ENCODE measurements around the gene KRTAP6-2. TPM values are rescaled to one million over a fixed set of nuclear protein-coding genes. Genes with fewer than 3 reads are reported as not detected.

The KRTAP6-2 gene
- total RNA-seq, 6 donors from 2014 or later, result not detected

- H3K4me3 ChIP-seq, result no peak overlapping the region
- no peaks in the 10 kb centered on the region for H3K36me3 ChIP-seq
- TF ChIP-seq, protein P1, sequence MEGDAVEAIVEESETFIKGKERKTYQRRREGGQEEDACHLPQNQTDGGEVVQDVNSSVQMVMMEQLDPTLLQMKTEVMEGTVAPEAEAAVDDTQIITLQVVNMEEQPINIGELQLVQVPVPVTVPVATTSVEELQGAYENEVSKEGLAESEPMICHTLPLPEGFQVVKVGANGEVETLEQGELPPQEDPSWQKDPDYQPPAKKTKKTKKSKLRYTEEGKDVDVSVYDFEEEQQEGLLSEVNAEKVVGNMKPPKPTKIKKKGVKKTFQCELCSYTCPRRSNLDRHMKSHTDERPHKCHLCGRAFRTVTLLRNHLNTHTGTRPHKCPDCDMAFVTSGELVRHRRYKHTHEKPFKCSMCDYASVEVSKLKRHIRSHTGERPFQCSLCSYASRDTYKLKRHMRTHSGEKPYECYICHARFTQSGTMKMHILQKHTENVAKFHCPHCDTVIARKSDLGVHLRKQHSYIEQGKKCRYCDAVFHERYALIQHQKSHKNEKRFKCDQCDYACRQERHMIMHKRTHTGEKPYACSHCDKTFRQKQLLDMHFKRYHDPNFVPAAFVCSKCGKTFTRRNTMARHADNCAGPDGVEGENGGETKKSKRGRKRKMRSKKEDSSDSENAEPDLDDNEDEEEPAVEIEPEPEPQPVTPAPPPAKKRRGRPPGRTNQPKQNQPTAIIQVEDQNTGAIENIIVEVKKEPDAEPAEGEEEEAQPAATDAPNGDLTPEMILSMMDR (IDR thresholded peaks at IDR 0.05), result no peak
- TF ChIP-seq EP300 (IDR thresholded peaks at IDR 0.05), result no peak
- ATAC-seq (ENCODE audit: low FRiP score in 2 of 2) (no peak), DNase-seq (no peak)
- H3K27me3 ChIP-seq, result no peaks in the 10 kb centered on the region
- no peaks in the 10 kb centered on the region for H3K4me1 ChIP-seq
- no peak overlapping the region for H3K27ac ChIP-seq
- H3K9me3 ChIP-seq, result no peaks in the 10 kb centered on the region
- WGBS, 2 donors, result 93 to 100% methylated on average over 2 of the region's 2 CpGs
Observed at GRCh38 chr21:30605968-30606367, 7.3 kb upstream of the KRTAP6-2 start.

GRCh38 chr21:30600787-30601186 lies 2.1 kb upstream of the KRTAP6-2 start, which contains the start of gene KRTAP22-1:
TSS of gene KRTAP22-1 (plus strand) at chr21:30601087.
- H3K4me3 ChIP-seq, result no peak within 1 kb of the TSS
- H3K36me3 ChIP-seq, result no peaks in the 10 kb centered on the region
- no peak within 1 kb of the TSS for H3K27ac ChIP-seq
- WGBS, 2 donors, result 0 to 95% methylated on average over 1 of the region's 1 CpG
- no peak for TF ChIP-seq POLR2AphosphoS5 (IDR thresholded peaks at IDR 0.05)
- TF ChIP-seq POLR2A (IDR thresholded peaks at IDR 0.05), result no peak
- TF ChIP-seq EP300 (IDR thresholded peaks at IDR 0.05), result no peak
- TF ChIP-seq, protein P1 (IDR thresholded peaks at IDR 0.05), result no peak
- no peaks in the 10 kb centered on the region for H3K4me1 ChIP-seq
- no peaks in the 10 kb centered on the region for H3K27me3 ChIP-seq
- no peak for ATAC-seq (ENCODE audit: low FRiP score in 2 of 2)
- H3K9me3 ChIP-seq, result no peaks in the 10 kb centered on the region
- no peak for DNase-seq

GRCh38 chr21:30592140-30592539 lies 6.6 kb downstream of the KRTAP6-2 start, which contains the start of gene KRTAP6-3:
TSS of gene KRTAP6-3 (plus strand) at chr21:30592440. CDS start at chr21:30592446, 6 bp downstream.
- Histone ChIP-seq H3K27ac (no peak within 1 kb of the TSS), H3K9me3 (no peaks in the 10 kb centered on the region), H3K36me3 (no peaks in the 10 kb centered on the region), H3K27me3 (no peaks in the 10 kb centered on the region), H3K4me1 (no peaks in the 10 kb centered on the region), H3K4me3 (no peak within 1 kb of the TSS)
- ATAC-seq (ENCODE audit: low FRiP score in 2 of 2) (peak; percentile 12 to 37), DNase-seq (no peak)
- WGBS, 2 donors, result 92 to 93% methylated on average over 3 to 4 of the region's 4 CpGs
- no peak for TF ChIP-seq EP300 (IDR thresholded peaks at IDR 0.05)
- no peak for TF ChIP-seq POLR2A (IDR thresholded peaks at IDR 0.05)
- TF ChIP-seq, protein P1 (IDR thresholded peaks at IDR 0.05), result no peak
- TF ChIP-seq POLR2AphosphoS5 (IDR thresholded peaks at IDR 0.05), result no peak

DNA sequence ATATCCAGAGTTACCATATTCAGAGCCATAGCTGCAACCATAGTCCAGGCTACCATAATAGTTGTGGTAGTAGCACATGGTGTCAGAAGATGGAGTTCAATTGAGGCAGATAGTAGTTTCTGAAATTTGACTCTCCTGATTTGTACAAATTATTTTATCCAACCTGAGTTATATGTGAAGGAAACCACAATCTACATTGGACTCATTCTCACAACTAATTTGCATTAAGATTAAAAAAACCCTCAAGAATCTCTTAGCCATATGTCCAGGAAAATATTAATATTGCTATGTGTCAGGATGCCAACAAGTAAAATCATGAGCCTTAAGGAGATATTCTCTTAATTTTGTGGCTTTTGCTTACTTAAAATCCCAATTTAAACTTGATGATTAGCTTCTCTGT lies 8.4 kb downstream of the KRTAP6-2 start, which contains the start of gene KRTAP22-2:
Gene KRTAP22-2 (minus strand): TSS at position 101 of the 400 bp plus-strand sequence.
- DNase-seq (no peak), ATAC-seq (ENCODE audit: low FRiP score in 2 of 2) (no peak)
- no peaks in the 10 kb centered on the region for H3K27me3 ChIP-seq
- H3K27ac ChIP-seq, result no peak within 1 kb of the TSS
- H3K36me3 ChIP-seq, result no peaks in the 10 kb centered on the region
- H3K4me3 ChIP-seq, result no peak within 1 kb of the TSS
- H3K4me1 ChIP-seq, result no peaks in the 10 kb centered on the region
- TF ChIP-seq EP300 (IDR thresholded peaks at IDR 0.05) (no peak), POLR2AphosphoS5 (IDR thresholded peaks at IDR 0.05) (no peak), POLR2A (IDR thresholded peaks at IDR 0.05) (no peak)
- TF ChIP-seq, protein P1 (IDR thresholded peaks at IDR 0.05), result no peak
- H3K9me3 ChIP-seq, result no peaks in the 10 kb centered on the region

GRCh38 chr21:30582870-30583269 lies 15.8 kb downstream of the KRTAP6-2 start:
- no peaks in the 10 kb centered on the region for H3K27me3 ChIP-seq
- WGBS, 2 donors, result 82 to 86% methylated on average over 1 of the region's 1 CpG
- no peak overlapping the region for H3K27ac ChIP-seq
- no peak overlapping the region for H3K4me3 ChIP-seq
- H3K4me1 ChIP-seq, result no peaks in the 10 kb centered on the region
- H3K9me3 ChIP-seq, result no peaks in the 10 kb centered on the region
- TF ChIP-seq EP300 (IDR thresholded peaks at IDR 0.05) (no peak), POLR2AphosphoS5 (IDR thresholded peaks at IDR 0.05) (no peak), POLR2A (IDR thresholded peaks at IDR 0.05) (no peak)
- TF ChIP-seq, protein P1 (IDR thresholded peaks at IDR 0.05), result no peak
- H3K36me3 ChIP-seq, result no peaks in the 10 kb centered on the region
- no peak for ATAC-seq (ENCODE audit: low FRiP score in 2 of 2)
- DNase-seq, result no peak

Data from upper lobe of left lung (tissue), 6 donors.